HL-60 (cell line): ENCODE data around the gene XYLT1.

Experiments
- CTCF ChIP-seq: IDR thresholded peaks from one replicate; pipeline ENCODE4 v1.5.1; 2011; ENCODE audit warnings: low read length, control low read depth, inconsistent platforms; ENCODE audit not compliant: insufficient read depth
- GABPA ChIP-seq: IDR thresholded peaks from 2 replicates; pipeline ENCODE4 v1.6.1; 2012; ENCODE audit warnings: low read depth
- POLR2AphosphoS5 ChIP-seq: IDR thresholded peaks from 2 replicates; pipeline ENCODE4 v1.6.1; 2012; ENCODE audit warnings: low read depth
- REST ChIP-seq: IDR thresholded peaks from 2 replicates; pipeline ENCODE4 v1.6.1; 2012; ENCODE audit warnings: low read depth; ENCODE audit not compliant: insufficient replicate concordance
- SPI1 ChIP-seq: IDR thresholded peaks from 2 replicates; pipeline ENCODE4 v1.6.1; 2012; ENCODE audit warnings: low read depth, mild to moderate bottlenecking, borderline replicate concordance

GRCh38 chr16:17082095-17082882, 388.5 kb downstream of the XYLT1 start:
- no peak for TF ChIP-seq CTCF
- no peak for TF ChIP-seq REST
- no peak for TF ChIP-seq POLR2AphosphoS5
- TF ChIP-seq SPI1: no peak
- TF ChIP-seq GABPA: no peak
